Subcutaneous adipose tissue (tissue), 4 donors: ENCODE results near the gene TMEM256. TPM values are rescaled to one million over a fixed set of nuclear protein-coding genes. Genes with fewer than 3 reads are reported as not detected.

Experiments
- total RNA-seq, 4 donors: library from RNA; depleted of rRNA; stranded (reverse); fragments of >200 nt; gene quantifications; one replicate each; pipeline ENCODE4 v1.1.0, GENCODE V29; 2016
- TF ChIP-seq, protein P1 (sequence below): fragments of 450-650 bp; IDR thresholded peaks from one replicate; pipeline ENCODE4 v1.5.1; 2016; ENCODE audit warnings: low read depth, mild to moderate bottlenecking, control low read depth, antibody characterized with exemption, moderate library complexity

TMEM256 gene
- total RNA-seq: 100 to 1,000 TPM in 2 of 4 donors, 10 to 100 TPM in 2; 76.7 to 134 (median 109) TPM

DNA sequence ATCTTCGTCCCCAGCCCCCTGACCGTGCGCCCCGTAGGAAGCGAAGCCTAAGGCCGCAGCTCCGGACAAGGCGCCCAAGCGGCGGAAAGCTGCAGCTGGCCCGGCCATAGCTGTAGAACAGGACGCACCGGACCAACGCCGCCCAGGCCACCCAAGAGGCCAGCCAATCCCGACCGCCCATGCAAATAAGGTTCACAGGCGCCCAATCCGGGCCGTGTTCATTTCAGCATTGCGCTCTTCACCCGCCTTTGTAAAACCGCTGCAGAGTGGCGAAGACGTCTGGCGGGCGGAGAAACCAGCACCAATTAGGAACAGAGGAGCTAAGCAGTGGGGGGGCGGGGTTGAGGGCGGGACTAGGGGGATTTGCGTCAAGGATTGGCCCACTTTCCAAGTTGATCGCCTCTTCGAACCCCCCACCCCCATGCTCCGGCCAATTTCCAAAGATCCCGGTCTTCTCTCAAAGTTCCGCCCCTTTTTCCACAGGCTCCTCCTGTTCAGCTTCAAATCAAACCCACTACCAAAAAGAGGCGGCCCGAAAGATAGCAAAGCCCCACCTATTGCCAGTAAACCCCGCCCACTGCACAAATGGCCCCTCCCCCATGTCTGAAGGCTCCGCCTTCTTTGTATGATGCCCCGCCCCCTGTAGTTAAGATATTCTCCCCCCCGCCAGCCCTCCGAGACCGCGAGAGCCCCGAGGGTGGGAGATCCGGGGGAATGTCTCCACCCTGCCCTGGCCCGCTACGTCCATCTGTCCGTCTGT, at the start of gene TMEM256:
Gene TMEM256, minus strand, starts transcription at position 121 of the 760 bp plus-strand sequence. Its CDS starts 13 bp downstream, at position 108.
- TF ChIP-seq, protein P1, sequence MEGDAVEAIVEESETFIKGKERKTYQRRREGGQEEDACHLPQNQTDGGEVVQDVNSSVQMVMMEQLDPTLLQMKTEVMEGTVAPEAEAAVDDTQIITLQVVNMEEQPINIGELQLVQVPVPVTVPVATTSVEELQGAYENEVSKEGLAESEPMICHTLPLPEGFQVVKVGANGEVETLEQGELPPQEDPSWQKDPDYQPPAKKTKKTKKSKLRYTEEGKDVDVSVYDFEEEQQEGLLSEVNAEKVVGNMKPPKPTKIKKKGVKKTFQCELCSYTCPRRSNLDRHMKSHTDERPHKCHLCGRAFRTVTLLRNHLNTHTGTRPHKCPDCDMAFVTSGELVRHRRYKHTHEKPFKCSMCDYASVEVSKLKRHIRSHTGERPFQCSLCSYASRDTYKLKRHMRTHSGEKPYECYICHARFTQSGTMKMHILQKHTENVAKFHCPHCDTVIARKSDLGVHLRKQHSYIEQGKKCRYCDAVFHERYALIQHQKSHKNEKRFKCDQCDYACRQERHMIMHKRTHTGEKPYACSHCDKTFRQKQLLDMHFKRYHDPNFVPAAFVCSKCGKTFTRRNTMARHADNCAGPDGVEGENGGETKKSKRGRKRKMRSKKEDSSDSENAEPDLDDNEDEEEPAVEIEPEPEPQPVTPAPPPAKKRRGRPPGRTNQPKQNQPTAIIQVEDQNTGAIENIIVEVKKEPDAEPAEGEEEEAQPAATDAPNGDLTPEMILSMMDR: no peak

DNA sequence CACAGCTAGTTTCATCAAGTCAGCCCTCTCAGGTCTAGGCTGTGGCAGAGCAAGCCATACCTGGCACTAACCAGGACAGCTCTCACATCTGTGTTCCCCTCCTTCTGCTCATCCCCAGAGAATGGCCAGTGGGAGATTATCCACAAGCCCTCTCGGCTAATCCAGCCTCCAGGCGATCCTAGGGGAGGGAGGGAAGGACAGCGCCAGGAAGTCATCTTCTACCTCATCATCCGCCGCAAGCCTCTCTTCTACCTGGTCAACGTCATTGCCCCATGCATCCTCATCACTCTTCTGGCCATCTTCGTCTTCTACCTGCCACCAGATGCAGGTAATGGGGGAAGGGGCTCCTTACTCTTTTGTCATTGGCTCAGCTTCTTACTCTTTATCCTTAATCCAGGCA, 44.6 kb upstream of the TMEM256 start:
- TF ChIP-seq, protein P1: no peak

DNA sequence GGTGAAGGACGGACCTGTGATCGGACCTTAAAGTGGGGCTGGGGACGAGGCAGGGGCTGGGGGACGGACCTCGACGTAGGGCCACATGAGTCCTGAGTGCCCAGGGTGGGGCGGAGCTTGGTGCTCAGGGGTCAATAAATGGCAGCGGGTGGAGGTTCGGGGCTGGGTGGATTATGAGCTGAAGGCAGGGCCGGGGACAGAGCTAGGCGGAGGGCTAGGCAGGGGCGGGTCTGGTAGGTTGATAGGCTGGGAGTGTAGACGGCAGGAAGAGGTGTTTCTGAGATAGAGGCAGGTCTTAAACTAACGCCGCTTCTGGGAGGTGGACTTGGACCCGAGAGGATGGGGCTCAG, 41.7 kb upstream of the TMEM256 start:
- TF ChIP-seq, protein P1: no peak

DNA sequence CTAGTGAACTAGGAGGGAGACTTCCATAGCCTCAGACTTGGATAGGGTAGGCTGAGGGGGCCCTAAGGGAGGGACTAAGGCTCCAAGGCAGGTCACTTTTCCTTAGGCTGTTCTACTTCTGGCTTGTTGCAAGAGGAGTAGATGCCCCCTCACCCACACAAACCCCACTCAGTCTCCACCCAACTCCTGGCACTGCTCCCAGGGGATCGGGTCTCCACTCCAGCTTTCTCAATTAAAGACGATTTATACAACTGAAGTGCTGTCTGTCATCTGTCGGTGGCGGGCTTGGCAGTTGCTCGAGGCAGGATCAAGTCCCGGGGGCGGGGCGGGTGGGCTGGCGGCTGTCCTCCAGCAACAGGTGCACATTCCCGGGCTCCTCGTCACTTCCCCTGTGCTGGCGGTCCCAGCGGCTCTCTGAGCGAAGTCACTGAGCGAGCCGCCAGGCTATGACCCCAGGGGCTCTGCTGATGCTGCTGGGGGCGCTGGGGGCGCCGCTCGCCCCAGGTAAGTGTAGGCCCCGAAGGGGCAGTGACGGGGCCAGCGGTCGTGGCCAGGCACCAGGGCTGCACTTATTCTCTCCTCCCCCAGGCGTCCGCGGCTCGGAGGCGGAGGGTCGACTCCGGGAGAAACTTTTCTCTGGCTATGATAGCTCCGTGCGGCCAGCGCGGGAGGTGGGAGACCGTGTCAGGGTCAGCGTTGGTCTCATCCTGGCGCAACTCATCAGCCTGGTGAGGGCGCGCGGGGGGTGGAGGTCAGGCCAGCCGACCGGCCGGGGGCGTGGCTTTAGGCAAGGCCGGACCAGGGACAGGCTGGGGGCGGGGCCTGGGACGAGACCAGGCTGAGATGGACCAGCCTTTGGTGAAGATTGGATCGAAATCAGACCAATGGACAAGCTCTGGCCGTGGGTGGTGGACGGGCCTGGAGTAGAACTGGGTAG, 41.1 kb upstream of the TMEM256 start, which contains the start of gene CHRNB1:
Gene CHRNB1, plus strand, starts transcription at position 380 of the 937 bp plus-strand sequence. Its CDS starts 67 bp downstream, at position 447.
- TF ChIP-seq, protein P1: no peak

DNA sequence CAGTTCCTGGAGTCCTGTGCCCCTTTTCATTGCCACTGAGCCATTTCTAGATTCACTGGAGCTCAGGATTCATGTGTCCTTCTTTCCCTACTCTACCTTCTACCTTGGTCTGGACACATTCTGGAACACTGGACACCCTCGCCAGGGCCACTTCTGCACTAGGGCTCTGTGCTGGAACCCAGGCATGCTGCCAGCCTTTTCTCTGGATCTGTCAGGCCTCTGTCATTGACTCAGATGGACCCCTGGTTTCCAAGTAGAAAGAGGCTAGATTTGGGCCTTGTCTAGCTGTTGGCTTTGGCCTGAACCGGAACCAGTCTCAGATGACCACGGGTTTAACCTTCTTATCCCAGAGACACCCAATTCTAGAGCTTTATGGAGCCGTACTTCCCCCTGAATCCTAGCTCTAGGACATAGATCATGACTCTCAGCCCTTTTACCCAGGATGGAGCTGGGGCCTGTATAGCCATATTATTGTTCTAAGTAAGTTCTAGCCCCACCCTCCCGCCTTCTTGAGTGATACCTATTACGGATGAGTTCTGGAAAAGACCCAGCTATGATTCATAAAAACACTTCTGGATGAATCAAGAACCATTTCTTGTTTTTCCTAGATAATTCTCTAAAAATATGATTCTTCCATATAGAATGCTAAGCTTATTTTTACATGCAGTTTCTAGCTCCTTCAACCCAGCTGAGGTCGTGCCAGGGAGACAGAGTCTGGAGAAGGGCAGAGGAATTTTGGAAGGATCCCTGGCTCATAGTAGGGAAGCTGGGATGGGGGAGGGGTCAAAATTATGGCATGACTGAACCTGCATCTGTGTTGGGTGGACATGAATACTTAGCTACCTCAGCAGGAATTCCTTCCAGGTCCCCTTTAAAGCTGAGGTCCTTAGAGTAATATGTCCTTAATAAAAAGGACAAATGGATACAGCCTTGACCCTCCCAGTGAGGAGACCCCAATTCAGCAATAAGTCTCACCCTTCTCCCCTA, 39.9 kb upstream of the TMEM256 start:
- TF ChIP-seq, protein P1: no peak

DNA sequence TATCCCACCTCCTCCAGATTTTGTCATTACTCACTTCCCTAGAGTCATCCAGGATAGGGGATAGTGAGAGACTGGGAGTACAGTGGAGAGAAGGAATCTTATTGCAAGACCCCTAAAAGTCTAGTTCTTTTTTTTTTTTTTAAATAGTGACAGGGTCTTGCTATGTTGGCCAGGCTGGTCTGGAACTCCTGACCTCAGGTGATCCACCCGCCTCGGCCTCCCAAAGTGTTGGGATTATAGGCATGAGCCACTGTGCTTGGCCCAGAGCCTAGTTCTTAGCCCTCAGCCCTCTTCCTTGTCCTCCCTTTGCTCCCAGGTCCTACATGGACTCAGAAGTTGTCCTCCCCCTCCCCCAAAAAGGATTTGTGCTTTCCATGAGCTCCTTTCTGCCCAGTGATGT, 38.2 kb upstream of the TMEM256 start:
- TF ChIP-seq, protein P1: no peak
